ENCODE results near the gene HIBCH. TPM values are rescaled to one million over a fixed set of nuclear protein-coding genes. Genes with fewer than 3 reads are reported as not detected.

The HIBCH gene
- total and polyA plus RNA-seq, 2 of the 13 experiments (the other 11 are each of a cell fraction or from before 2014, with no cell fraction given): 18.8 to 49.5 TPM

DNA sequence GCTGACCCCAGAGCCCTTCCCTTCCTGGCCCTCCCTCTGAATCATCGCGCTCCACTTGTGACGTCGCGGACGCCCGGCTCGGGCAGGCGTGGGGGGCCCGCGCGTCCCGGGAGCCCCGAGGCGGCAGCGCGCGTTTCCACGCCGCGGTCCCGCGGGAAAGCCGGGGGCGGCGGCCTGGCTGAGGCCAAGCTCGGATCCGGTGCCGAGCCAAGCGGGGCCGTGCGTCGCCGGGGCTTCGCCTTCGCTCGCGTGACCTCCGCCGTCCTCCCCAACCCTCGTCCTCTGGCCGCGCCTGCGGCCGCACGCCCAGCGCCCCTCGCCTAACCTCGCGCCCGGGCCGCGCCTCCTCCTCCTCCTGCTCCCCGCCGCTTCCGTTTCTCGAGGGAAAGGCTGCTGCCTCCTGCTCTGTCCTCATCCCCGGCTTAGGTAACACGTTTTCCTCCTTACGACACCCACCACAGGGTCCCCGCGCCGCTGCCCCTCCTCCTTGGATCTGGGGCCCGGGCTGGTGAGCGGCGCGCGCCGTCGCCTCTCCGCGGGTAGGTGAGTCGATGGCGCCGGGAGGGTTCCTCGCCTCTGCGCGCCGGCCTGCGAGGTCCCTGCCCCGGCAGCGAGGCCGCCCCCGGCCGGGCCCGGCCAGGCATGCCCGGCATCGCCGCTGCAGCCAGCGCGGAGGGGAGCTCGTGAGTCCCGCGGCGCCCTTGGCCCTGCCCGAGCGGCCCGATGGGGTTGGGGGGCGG lies 24.1 kb upstream of the HIBCH start, which contains the start of gene INPP1 (continued):
- no peak for TF ChIP-seq ZNF569 (CRISPR knock-in tag; IDR thresholded peaks at IDR 0.05; ENCODE audit: borderline replicate concordance)
- TF ChIP-seq, protein P1, sequence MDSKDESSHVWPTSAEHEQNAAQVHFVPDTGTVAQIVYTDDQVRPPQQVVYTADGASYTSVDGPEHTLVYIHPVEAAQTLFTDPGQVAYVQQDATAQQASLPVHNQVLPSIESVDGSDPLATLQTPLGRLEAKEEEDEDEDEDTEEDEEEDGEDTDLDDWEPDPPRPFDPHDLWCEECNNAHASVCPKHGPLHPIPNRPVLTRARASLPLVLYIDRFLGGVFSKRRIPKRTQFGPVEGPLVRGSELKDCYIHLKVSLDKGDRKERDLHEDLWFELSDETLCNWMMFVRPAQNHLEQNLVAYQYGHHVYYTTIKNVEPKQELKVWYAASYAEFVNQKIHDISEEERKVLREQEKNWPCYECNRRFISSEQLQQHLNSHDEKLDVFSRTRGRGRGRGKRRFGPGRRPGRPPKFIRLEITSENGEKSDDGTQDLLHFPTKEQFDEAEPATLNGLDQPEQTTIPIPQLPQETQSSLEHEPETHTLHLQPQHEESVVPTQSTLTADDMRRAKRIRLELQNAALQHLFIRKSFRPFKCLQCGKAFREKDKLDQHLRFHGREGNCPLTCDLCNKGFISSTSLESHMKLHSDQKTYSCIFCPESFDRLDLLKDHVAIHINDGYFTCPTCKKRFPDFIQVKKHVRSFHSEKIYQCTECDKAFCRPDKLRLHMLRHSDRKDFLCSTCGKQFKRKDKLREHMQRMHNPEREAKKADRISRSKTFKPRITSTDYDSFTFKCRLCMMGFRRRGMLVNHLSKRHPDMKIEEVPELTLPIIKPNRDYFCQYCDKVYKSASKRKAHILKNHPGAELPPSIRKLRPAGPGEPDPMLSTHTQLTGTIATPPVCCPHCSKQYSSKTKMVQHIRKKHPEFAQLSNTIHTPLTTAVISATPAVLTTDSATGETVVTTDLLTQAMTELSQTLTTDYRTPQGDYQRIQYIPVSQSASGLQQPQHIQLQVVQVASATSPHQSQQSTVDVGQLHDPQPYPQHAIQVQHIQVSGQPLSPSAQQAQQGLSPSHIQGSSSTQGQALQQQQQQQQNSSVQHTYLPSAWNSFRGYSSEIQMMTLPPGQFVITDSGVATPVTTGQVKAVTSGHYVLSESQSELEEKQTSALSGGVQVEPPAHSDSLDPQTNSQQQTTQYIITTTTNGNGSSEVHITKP (CRISPR knock-in tag; IDR thresholded peaks at IDR 0.05; ENCODE audit: low read depth): no peak
- peak; percentile 74 for TF ChIP-seq ETV5 (CRISPR knock-in tag; IDR thresholded peaks at IDR 0.05; ENCODE audit: borderline replicate concordance)
- TF ChIP-seq, protein P2, sequence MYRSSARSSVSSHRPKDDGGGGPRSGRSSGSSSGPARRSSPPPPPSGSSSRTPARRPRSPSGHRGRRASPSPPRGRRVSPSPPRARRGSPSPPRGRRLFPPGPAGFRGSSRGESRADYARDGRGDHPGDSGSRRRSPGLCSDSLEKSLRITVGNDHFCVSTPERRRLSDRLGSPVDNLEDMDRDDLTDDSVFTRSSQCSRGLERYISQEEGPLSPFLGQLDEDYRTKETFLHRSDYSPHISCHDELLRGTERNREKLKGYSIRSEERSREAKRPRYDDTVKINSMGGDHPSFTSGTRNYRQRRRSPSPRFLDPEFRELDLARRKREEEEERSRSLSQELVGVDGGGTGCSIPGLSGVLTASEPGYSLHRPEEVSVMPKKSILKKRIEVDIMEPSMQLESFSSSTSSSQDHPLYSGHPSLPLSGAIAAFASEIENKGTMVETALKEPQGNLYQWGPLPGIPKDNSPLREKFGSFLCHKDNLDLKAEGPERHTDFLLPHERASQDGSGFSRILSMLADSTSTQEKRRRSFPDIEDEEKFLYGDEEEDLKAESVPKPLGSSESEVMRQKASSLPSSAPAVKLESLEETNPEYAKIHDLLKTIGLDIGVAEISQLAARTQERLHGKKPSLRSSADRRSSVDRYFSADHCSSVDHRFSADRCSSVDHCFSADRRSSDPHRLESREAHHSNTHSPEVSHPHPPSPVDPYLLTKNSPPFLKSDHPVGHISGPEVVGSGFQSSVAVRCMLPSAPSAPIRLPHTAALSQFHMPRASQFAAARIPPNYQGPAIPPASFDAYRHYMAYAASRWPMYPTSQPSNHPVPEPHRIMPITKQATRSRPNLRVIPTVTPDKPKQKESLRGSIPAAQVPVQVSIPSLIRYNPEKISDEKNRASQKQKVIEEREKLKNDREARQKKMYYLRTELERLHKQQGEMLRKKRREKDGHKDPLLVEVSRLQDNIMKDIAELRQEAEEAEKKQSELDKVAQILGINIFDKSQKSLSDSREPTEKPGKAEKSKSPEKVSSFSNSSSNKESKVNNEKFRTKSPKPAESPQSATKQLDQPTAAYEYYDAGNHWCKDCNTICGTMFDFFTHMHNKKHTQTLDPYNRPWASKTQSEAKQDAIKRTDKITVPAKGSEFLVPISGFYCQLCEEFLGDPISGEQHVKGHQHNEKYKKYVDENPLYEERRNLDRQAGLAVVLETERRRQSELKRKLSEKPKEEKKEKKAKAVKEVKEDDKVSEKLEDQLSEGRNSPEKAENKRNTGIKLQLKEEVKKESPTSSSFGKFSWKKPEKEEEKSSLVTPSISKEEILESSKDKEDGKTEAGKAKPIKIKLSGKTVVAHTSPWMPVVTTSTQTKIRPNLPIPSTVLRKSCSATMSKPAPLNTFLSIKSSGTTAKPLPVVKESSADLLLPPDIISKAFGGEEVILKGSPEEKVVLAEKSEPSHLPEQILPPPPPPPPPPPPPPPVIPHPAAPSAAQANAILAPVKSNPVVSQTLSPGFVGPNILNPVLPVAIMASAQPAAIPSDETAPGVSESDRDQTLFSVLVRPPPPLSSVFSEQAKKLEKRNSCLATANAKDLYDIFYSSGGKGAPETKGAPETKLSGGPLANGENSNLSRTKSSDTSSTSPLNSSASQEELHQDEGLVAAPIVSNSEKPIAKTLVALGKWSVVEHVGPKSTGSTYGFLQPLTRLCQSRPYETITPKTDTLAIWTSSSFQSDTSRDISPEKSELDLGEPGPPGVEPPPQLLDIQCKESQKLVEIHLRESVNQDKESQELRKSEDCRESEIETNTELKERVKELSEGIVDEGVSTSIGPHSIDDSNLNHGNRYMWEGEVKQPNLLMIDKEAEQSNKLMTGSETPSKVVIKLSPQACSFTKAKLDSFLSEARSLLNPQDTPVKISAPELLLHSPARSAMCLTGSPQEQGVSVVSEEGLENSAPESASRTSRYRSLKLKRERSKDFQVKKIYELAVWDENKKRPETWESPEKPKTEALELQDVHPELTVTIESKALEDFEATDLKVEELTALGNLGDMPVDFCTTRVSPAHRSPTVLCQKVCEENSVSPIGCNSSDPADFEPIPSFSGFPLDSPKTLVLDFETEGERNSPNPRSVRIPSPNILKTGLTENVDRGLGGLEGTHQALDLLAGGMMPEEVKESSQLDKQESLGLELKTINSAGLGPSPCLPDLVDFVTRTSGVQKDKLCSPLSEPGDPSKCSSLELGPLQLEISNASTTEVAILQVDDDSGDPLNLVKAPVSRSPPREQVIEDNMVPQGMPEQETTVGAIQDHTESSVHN (CRISPR knock-in tag; IDR thresholded peaks at IDR 0.05): 0 out of 2 replicates have a peak, but pooled peaks have one; percentile 55
- no peak for TF ChIP-seq ZNF432 (CRISPR knock-in tag; IDR thresholded peaks at IDR 0.05; ENCODE audit: borderline replicate concordance)
- TF ChIP-seq, protein P3, sequence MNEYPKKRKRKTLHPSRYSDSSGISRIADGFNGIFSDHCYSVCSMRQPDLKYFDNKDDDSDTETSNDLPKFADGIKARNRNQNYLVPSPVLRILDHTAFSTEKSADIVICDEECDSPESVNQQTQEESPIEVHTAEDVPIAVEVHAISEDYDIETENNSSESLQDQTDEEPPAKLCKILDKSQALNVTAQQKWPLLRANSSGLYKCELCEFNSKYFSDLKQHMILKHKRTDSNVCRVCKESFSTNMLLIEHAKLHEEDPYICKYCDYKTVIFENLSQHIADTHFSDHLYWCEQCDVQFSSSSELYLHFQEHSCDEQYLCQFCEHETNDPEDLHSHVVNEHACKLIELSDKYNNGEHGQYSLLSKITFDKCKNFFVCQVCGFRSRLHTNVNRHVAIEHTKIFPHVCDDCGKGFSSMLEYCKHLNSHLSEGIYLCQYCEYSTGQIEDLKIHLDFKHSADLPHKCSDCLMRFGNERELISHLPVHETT (CRISPR knock-in tag; conservative IDR thresholded peaks at IDR 0.05): peak; percentile 66
- TF ChIP-seq, protein P4, sequence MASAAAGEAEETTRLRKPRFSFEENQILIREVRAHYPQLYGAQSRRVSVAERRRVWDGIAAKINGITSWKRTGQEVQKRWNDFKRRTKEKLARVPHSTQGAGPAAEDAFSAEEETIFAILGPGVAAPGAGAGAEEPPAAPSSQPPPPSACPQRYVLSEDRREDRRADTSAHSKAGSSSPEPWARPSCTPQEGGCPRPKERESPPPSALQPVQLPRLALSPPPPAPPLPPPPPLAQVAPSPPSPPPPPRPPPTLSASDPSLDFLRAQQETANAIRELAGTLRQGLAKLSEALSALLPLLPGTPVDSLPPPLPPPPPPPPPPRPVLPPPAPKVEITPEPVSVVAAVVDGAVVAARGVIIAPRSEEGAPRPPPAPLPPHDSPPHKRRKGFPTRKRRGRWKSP (CRISPR knock-in tag; IDR thresholded peaks at IDR 0.05): peak; percentile 86
- TF ChIP-seq GZF1 (CRISPR knock-in tag; IDR thresholded peaks at IDR 0.05): peak; percentile 28; the same call in 1 of the 2 replicates
- TF ChIP-seq RFX3 (CRISPR knock-in tag; IDR thresholded peaks at IDR 0.05): no peak
- TF ChIP-seq ZSCAN9 (CRISPR knock-in tag; IDR thresholded peaks at IDR 0.05; ENCODE audit: borderline replicate concordance): peak; percentile 32; the same call in 1 of the 2 replicates
- no peak for TF ChIP-seq SRSF1 (optimal IDR thresholded peaks at IDR 0.05; ENCODE audit: low read depth, low read length)
- peak; percentile 59; the same call in 1 of the 2 replicates for TF ChIP-seq ZNF335 (CRISPR knock-in tag; IDR thresholded peaks at IDR 0.05)
- TF ChIP-seq KDM6A (CRISPR knock-in tag; IDR thresholded peaks at IDR 0.05; ENCODE audit: low read depth): no peak
- peak; percentile 85; the same call in 1 of the 2 replicates for TF ChIP-seq ZNF841 (CRISPR knock-in tag; IDR thresholded peaks at IDR 0.05; ENCODE audit: borderline replicate concordance)
